Stimulated activated CD4-positive, alpha-beta T cell treated with anti-CD3 and anti-CD28 coated beads, Interleukin-15, amount 100 ng/mL, for 48 hours (primary cell): Measurements from ENCODE around the gene NMRK1.

ENCODE experiments used
- DNase-seq, 2 donors: peaks; one replicate each; pipeline ENCODE4 v3.0.0-alpha.2; 2020; ENCODE audit warnings: low read depth in 2 of 2

The NMRK1 gene

GRCh38 chr9:75063556-75064305 lies 24.2 kb downstream of the NMRK1 start:
- no peak for DNase-seq

- no peak for DNase-seq
Measured at GRCh38 chr9:75061169-75061568, 26.8 kb downstream of the NMRK1 start.

GRCh38 chr9:75054368-75055001 lies 33.5 kb downstream of the NMRK1 start:
- DNase-seq: no peak

- DNase-seq: no peak
Measured at GRCh38 chr9:75053869-75054268, 34.1 kb downstream of the NMRK1 start.

GRCh38 chr9:75051285-75051684 lies 36.7 kb downstream of the NMRK1 start:
- no peak for DNase-seq

- no peak for DNase-seq
Measured at GRCh38 chr9:75047506-75047905, 40.4 kb downstream of the NMRK1 start.

GRCh38 chr9:75046725-75047345 lies 41.1 kb downstream of the NMRK1 start:
- no peak for DNase-seq

- DNase-seq: no peak
Measured at GRCh38 chr9:75041041-75041440, 46.9 kb downstream of the NMRK1 start.

- no peak for DNase-seq
Measured at GRCh38 chr9:75039801-75040200, 48.2 kb downstream of the NMRK1 start.

GRCh38 chr9:75039009-75039408 lies 48.9 kb downstream of the NMRK1 start:
- no peak for DNase-seq

- no peak for DNase-seq
Measured at GRCh38 chr9:75036793-75037192, 51.2 kb downstream of the NMRK1 start.

- no peak for DNase-seq
Measured at GRCh38 chr9:75033791-75034473, 54.0 kb downstream of the NMRK1 start.

GRCh38 chr9:75027187-75028107 lies 60.5 kb downstream of the NMRK1 start:
- DNase-seq: peak; percentile 29 to 38

GRCh38 chr9:75023846-75024245 lies 64.1 kb downstream of the NMRK1 start:
- no peak for DNase-seq

GRCh38 chr9:75019654-75020053 lies 68.3 kb downstream of the NMRK1 start:
- DNase-seq: no peak

GRCh38 chr9:75019022-75019421 lies 68.9 kb downstream of the NMRK1 start:
- no peak for DNase-seq

GRCh38 chr9:75017378-75017777 lies 70.6 kb downstream of the NMRK1 start:
- DNase-seq: no peak

- no peak for DNase-seq
Measured at GRCh38 chr9:75013735-75014134, 74.2 kb downstream of the NMRK1 start.
